ENCODE results near the gene RHBDL3. TPM values are rescaled to one million over a fixed set of nuclear protein-coding genes. Genes with fewer than 3 reads are reported as not detected.
"Not testable (repeated sequence)": the region's sequence is repeated elsewhere in the genome, so short reads cannot be mapped to it uniquely, and the experiment has no call there.

Gene RHBDL3
- total RNA-seq, 3 donors from 2014 or later (not counting 1 experiment from before 2014, with no cell fraction given), result 0.14 to 0.21 TPM; not detected in 1

GRCh38 chr17:32349503-32349853 is 83.8 kb downstream of the RHBDL3 start:
- Mint-ChIP-seq H3K27ac (peak overlapping the region; percentile 100), H3K9me3 (no peaks in the 10 kb centered on the region), H3K27me3 (ENCODE audit: low read depth in 2 of 2) (no peaks in the 10 kb centered on the region), H3K4me1 (peaks cover 27 to 35% of the 10 kb centered on the region in 2 donors), H3K36me3 (peaks cover 15% of the 10 kb centered on the region), H3K4me3 (peak overlapping the region; percentile 100)
- TF ChIP-seq CTCF (IDR thresholded peaks at IDR 0.05), result no peak
- H3K4me3 ChIP-seq (ENCODE audit: low read length), result peak overlapping the region; percentile 94
- DNase-seq, result no peak
- intact Hi-C loops (cut with micrococcal nuclease), result no loop called here
- H3K27ac ChIP-seq (ENCODE audit: low read length), result peak overlapping the region; percentile 97
- no peaks in the 10 kb centered on the region for H3K27me3 ChIP-seq (ENCODE audit: control insufficient read depth, insufficient read depth, low read length)
- 24% methylated on average over 15 of the region's 15 CpGs for WGBS (ENCODE audit: insufficient coverage)
- H3K4me1 ChIP-seq (ENCODE audit: control insufficient read depth, insufficient read depth, low read length), result peaks cover 29% of the 10 kb centered on the region
- peaks cover 14% of the 10 kb centered on the region for H3K36me3 ChIP-seq (ENCODE audit: control insufficient read depth, insufficient read depth, low read length)
- no peaks in the 10 kb centered on the region for H3K9me3 ChIP-seq (ENCODE audit: control insufficient read depth, insufficient read depth, low read length)
- peak in 2 of 3 donors; percentile 6 to 11 for ATAC-seq

DNA sequence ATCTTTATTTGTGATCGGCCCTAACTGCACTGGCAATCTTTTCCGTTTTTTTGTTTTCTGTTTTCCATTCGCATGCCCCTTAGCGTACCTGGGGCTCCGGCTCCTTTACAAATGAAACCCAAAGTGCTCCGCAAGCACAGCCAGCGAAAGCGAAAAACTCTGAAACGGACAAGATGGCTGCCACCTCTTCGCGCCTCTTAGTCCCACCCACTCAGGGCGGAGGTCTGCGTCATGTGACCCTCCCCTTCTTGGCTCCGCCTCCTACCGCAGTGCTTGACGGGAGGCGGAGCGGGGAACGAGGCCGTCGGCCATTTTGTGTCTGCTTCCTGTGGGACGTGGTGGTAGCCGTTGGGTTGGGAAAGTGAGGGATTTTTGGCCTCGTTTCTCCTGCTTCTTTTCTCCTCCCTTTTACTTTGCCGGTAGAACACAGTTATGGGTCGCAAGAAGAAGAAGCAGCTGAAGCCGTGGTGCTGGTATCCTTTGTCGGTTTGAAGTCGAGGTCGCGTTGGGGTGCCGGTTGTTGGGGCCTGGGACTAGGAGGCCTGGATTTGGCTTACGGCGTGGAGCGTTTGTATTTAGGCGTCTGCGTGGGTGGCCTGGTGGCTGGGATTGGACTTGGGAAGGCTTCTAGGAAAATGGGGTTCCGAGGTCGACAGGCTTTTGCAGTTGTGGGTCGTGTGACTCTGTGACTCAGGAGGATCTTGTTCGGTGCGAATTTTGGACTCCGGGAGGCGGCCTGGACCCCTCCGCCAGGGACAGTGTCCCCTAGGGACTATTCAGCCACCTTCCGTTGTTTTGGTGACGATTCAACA is 84.4 kb downstream of the RHBDL3 start, which contains the start of gene ZNF207:
Gene ZNF207, plus strand, starts transcription at position 304 of the 812 bp plus-strand sequence. Its CDS starts 129 bp downstream, at position 433.
- Histone ChIP-seq H3K4me3 (ENCODE audit: low read length) (peak within 1 kb of the TSS; percentile 94), H3K36me3 (ENCODE audit: control insufficient read depth, insufficient read depth, low read length) (peaks cover 20% of the 10 kb centered on the region), H3K27me3 (ENCODE audit: control insufficient read depth, insufficient read depth, low read length) (no peaks in the 10 kb centered on the region), H3K4me1 (ENCODE audit: control insufficient read depth, insufficient read depth, low read length) (peaks cover 35% of the 10 kb centered on the region), H3K27ac (ENCODE audit: low read length) (peak within 1 kb of the TSS; percentile 97), H3K9me3 (ENCODE audit: control insufficient read depth, insufficient read depth, low read length) (no peaks in the 10 kb centered on the region)
- Mint-ChIP-seq H3K27ac (peak within 1 kb of the TSS; percentile 100), H3K36me3 (peaks cover 15% of the 10 kb centered on the region), H3K9me3 (no peaks in the 10 kb centered on the region), H3K27me3 (ENCODE audit: low read depth in 2 of 2) (no peaks in the 10 kb centered on the region), H3K4me1 (peaks cover 32 to 41% of the 10 kb centered on the region in 2 donors), H3K4me3 (peak within 1 kb of the TSS; percentile 100)
- intact Hi-C loops (cut with micrococcal nuclease), result loop anchor here (1.0 kb wide), 2 partner anchors 9 to 94 kb away; partner anchors contain the start of gene PSMD11
- ATAC-seq (peak; percentile 94 to 100 (median 98)), DNase-seq (peak; percentile 93 to 99)
- WGBS (ENCODE audit: insufficient coverage), result under 1% methylated on average over 46 of the region's 47 CpGs
- no peak for TF ChIP-seq CTCF (IDR thresholded peaks at IDR 0.05)

- peak overlapping the region; percentile 97 for H3K27ac ChIP-seq (ENCODE audit: low read length)
- WGBS (ENCODE audit: insufficient coverage), result 0% methylated on average over 15 of the region's 20 CpGs
- H3K27ac Mint-ChIP-seq, result peak overlapping the region; percentile 100
- peak; percentile 37 to 49 (median 43) for ATAC-seq
- H3K27me3 ChIP-seq (ENCODE audit: control insufficient read depth, insufficient read depth, low read length), result no peaks in the 10 kb centered on the region
- peaks cover 27% of the 10 kb centered on the region for H3K36me3 ChIP-seq (ENCODE audit: control insufficient read depth, insufficient read depth, low read length)
- no peaks in the 10 kb centered on the region for H3K9me3 Mint-ChIP-seq
- H3K4me3 Mint-ChIP-seq, result peak overlapping the region; percentile 100
- intact Hi-C loops (cut with micrococcal nuclease), result loop anchor here (1.0 kb wide), 2 partner anchors 10 to 93 kb away; partner anchors contain the start of gene PSMD11
- peaks cover 37% of the 10 kb centered on the region for H3K4me1 ChIP-seq (ENCODE audit: control insufficient read depth, insufficient read depth, low read length)
- DNase-seq, result peak in 1 of 2 donors; percentile 77
- no peaks in the 10 kb centered on the region for H3K9me3 ChIP-seq (ENCODE audit: control insufficient read depth, insufficient read depth, low read length)
- H3K36me3 Mint-ChIP-seq, result peaks cover 15% of the 10 kb centered on the region
- peaks cover 40 to 49% of the 10 kb centered on the region in 2 donors for H3K4me1 Mint-ChIP-seq
- peak overlapping the region; percentile 94 for H3K4me3 ChIP-seq (ENCODE audit: low read length)
- TF ChIP-seq CTCF (IDR thresholded peaks at IDR 0.05), result no peak
- no peaks in the 10 kb centered on the region for H3K27me3 Mint-ChIP-seq (ENCODE audit: low read depth in 2 of 2)
Observed at GRCh38 chr17:32350666-32351418, 85.2 kb downstream of the RHBDL3 start.

DNA sequence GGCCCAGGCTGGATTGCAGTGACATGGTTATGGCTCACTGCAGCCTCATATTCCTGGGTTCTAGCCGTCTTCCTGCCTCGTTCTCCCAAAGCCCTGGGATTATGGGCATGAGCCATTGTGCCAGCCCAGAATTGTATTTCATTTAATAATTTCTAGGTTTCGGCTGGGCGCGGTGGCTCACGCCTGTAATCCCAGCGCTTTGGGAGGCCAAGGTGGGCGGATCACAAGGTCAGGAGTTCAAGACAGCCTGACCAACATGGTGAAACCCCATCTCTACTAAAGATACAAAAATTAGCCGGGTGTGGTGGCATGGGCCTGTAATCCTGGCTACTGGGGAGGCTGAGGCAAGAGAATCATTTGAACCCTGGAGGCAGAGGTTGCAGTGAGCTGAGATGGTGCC is 87.1 kb downstream of the RHBDL3 start:
- peaks cover 37% of the 10 kb centered on the region for H3K36me3 ChIP-seq (ENCODE audit: control insufficient read depth, insufficient read depth, low read length)
- H3K9me3 Mint-ChIP-seq; H3K27me3 Mint-ChIP-seq (ENCODE audit: low read depth in 2 of 2); intact Hi-C loops (cut with micrococcal nuclease); H3K27me3 ChIP-seq (ENCODE audit: control insufficient read depth, insufficient read depth, low read length); DNase-seq; H3K4me3 ChIP-seq (ENCODE audit: low read length); H3K9me3 ChIP-seq (ENCODE audit: control insufficient read depth, insufficient read depth, low read length); ATAC-seq; H3K27ac ChIP-seq (ENCODE audit: low read length): not testable (repeated sequence)
- 93% methylated on average over 9 of the region's 9 CpGs for WGBS (ENCODE audit: insufficient coverage)
- H3K4me1 Mint-ChIP-seq, result peaks cover 48 to 59% of the 10 kb centered on the region in 2 donors
- peak overlapping the region; percentile 36 to 100 for H3K27ac Mint-ChIP-seq
- H3K36me3 Mint-ChIP-seq, result peaks cover 15% of the 10 kb centered on the region
- peak overlapping the region; percentile 100 for H3K4me3 Mint-ChIP-seq
- H3K4me1 ChIP-seq (ENCODE audit: control insufficient read depth, insufficient read depth, low read length), result peaks cover 46% of the 10 kb centered on the region

Data from natural killer cell (primary cell).